Stimulated activated CD8-positive, alpha-beta memory T cell treated with anti-CD3 and anti-CD28 coated beads, Interleukin-7, amount 100 ng/mL, for 1 hour (primary cell): Measurements from ENCODE around the gene BPIFB2.

ENCODE experiments used
- DNase-seq, 2 donors: peaks; one replicate each; pipeline ENCODE4 v3.0.0-alpha.2; 2020; ENCODE audit warnings: low read depth in 2 of 2

Gene BPIFB2

GRCh38 chr20:32984631-32985354, 22.7 kb upstream of the BPIFB2 start:
- DNase-seq = no peak

- DNase-seq = no peak
These were observed 21.9 kb upstream of the BPIFB2 start for GRCh38 chr20:32985596-32985995.

GRCh38 chr20:32986331-32986966, 21.1 kb upstream of the BPIFB2 start:
- no peak for DNase-seq

GRCh38 chr20:32987044-32987825, 20.3 kb upstream of the BPIFB2 start:
- no peak for DNase-seq

- no peak for DNase-seq
These were observed 19.5 kb upstream of the BPIFB2 start for GRCh38 chr20:32988008-32988407.

- no peak for DNase-seq
These were observed 17.8 kb upstream of the BPIFB2 start for GRCh38 chr20:32989507-32990283.

GRCh38 chr20:32990426-32990825, 17.1 kb upstream of the BPIFB2 start:
- DNase-seq = no peak

- no peak for DNase-seq
These were observed 16.1 kb upstream of the BPIFB2 start for GRCh38 chr20:32991383-32991782.

- DNase-seq = no peak
These were observed 15.5 kb upstream of the BPIFB2 start for GRCh38 chr20:32991792-32992641.

GRCh38 chr20:32993496-32994050, 13.9 kb upstream of the BPIFB2 start:
- DNase-seq = no peak

- DNase-seq = no peak
These were observed 11.7 kb upstream of the BPIFB2 start for GRCh38 chr20:32995802-32996201.

GRCh38 chr20:32997431-32997830, 10.1 kb upstream of the BPIFB2 start:
- DNase-seq = no peak

- no peak for DNase-seq
These were observed 7.8 kb upstream of the BPIFB2 start for GRCh38 chr20:32999603-33000250.

GRCh38 chr20:33000802-33001466, 6.6 kb upstream of the BPIFB2 start:
- no peak for DNase-seq

- no peak for DNase-seq
These were observed 5.3 kb upstream of the BPIFB2 start for GRCh38 chr20:33002087-33002808.

- no peak for DNase-seq
These were observed 3.3 kb upstream of the BPIFB2 start, which contains the start of gene SUN5 for GRCh38 chr20:33004141-33004751. Gene SUN5, minus strand, starts transcription at chr20:33004433. Its CDS starts 93 bp downstream, at chr20:33004340.

GRCh38 chr20:33005132-33005566, 2.4 kb upstream of the BPIFB2 start:
- DNase-seq = no peak
